GM13977 (cell line): ENCODE data around the gene GTPBP1.

Source experiments
- DNase-seq: peaks from one replicate; pipeline ENCODE4 v3.0.0; 2012; ENCODE audit warnings: low spot score
- CTCF ChIP-seq: IDR thresholded peaks from 2 replicates; pipeline ENCODE4 v1.5.1; 2012; ENCODE audit warnings: mild to moderate bottlenecking, control low read depth; ENCODE audit not compliant: insufficient read depth; ENCODE audit errors: extremely low read depth, missing control alignments
- in situ Hi-C: fragments of 300-500 bp; cut with MboI; formaldehyde crosslinking; loops from one replicate; pipeline ENCODE4 v1.12.0; 2022; ENCODE audit warnings: low sequenced_read_pairs, low pct_unique_long_range_greater_than_20kb, mixed read lengths, inconsistent platforms; ENCODE audit not compliant: unreplicated experiment

The GTPBP1 gene

GRCh38 chr22:38738475-38739070 lies 32.8 kb downstream of the GTPBP1 start:
- no peak for TF ChIP-seq CTCF
- DNase-seq = no peak
- in situ Hi-C loops = no loop called here

GRCh38 chr22:38739300-38740055 lies 33.7 kb downstream of the GTPBP1 start:
- no peak for DNase-seq
- in situ Hi-C loops = no loop called here
- no peak for TF ChIP-seq CTCF

GRCh38 chr22:38740116-38740723 lies 34.5 kb downstream of the GTPBP1 start:
- in situ Hi-C loops = no loop called here
- DNase-seq = no peak

GRCh38 chr22:38740754-38741153 lies 35.0 kb downstream of the GTPBP1 start:
- no peak for DNase-seq
- in situ Hi-C loops = no loop called here
- TF ChIP-seq CTCF = no peak

More at GRCh38 chr22:38740116-38740723, 34.5 kb downstream of the GTPBP1 start:
- no peak for TF ChIP-seq CTCF

- TF ChIP-seq CTCF = no peak
- in situ Hi-C loops = no loop called here
Observed at GRCh38 chr22:38741166-38741565, 35.4 kb downstream of the GTPBP1 start.

GRCh38 chr22:38741576-38741975 lies 35.8 kb downstream of the GTPBP1 start:
- in situ Hi-C loops = no loop called here
- no peak for TF ChIP-seq CTCF
- DNase-seq = no peak

More at GRCh38 chr22:38741166-38741565, 35.4 kb downstream of the GTPBP1 start:
- no peak for DNase-seq
